Esophagus squamous epithelium (tissue), 5 donors: ENCODE data around the gene CRYBB1. TPM values are rescaled to one million over a fixed set of nuclear protein-coding genes. Genes with fewer than 3 reads are reported as not detected.

Source experiments
- DNase-seq: peaks from one replicate; lab custom pipeline; 2025; lab: John Stamatoyannopoulos, UW
- H3K27ac ChIP-seq, 4 donors: fragments of 200-600 bp; sonication (generic); one replicate each; pipeline ENCODE4 v1.5.1; 2016 to 2019; ENCODE audit warnings: mild to moderate bottlenecking in 1 of 4
- H3K27me3 ChIP-seq, 4 donors: fragments of 200-600 bp; sonication (generic); 1 replicate in 3 of 4; 2 replicates in 1 of 4; pipeline versions ENCODE4 v1.5.1 to v1.6.0; 2017 to 2021; ENCODE audit warnings: antibody characterized with exemption in 1 of 4
- H3K36me3 ChIP-seq, 3 donors: fragments of 200-600 bp; sonication (generic); one replicate each; pipeline ENCODE4 v1.5.1; 2016 to 2019
- H3K4me1 ChIP-seq, 3 donors: fragments of 200-600 bp; sonication (generic); one replicate each; pipeline ENCODE4 v1.5.1; 2017 to 2019
- H3K4me3 ChIP-seq, 4 donors: fragments of 200-600 bp; sonication (generic); 1 replicate in 3 of 4; 2 replicates in 1 of 4; pipeline ENCODE4 v1.5.1; 2016 to 2019; ENCODE audit warnings: mild to moderate bottlenecking in 2 of 4, moderate library complexity in 1 of 4
- H3K9me3 ChIP-seq, 3 donors: fragments of 200-600 bp; sonication (generic); one replicate each; pipeline ENCODE4 v1.5.1; 2016 to 2019
- POLR2A ChIP-seq, 4 donors: fragments of 450-650 bp; IDR thresholded peaks; one replicate each; pipeline ENCODE4 v1.6.1; 2017; ENCODE audit warnings: antibody characterized with exemption in 4 of 4, mild to moderate bottlenecking in 4 of 4, moderate library complexity in 3 of 4
- WGBS, 2 donors: methylation state at CpG; one replicate each; pipeline ENCODE4 v1.1.5; 2018; 5-methylcytosine and 5-hydroxymethylcytosine counted together
- intact Hi-C: fragments of 100-400 bp; cut with DNase I; formaldehyde crosslinking; loops from one replicate; pipeline ENCODE4 v1.15.0; 2022
- total RNA-seq, 4 donors: library from RNA; depleted of rRNA; stranded (reverse); fragments of >200 nt; gene quantifications; one replicate each; pipeline ENCODE4 v1.1.0, GENCODE V29; 2016
- TF ChIP-seq, protein P1 (sequence below), 6 experiments: fragments of 450-650 bp in 4 of 6; fragments of 200-600 bp in 2 of 6; sonication (generic) in 2 of 6; IDR thresholded peaks; one replicate each; pipeline ENCODE4 v1.5.1; 2016 to 2019; ENCODE audit warnings: antibody characterized with exemption in 6 of 6, mild to moderate bottlenecking in 4 of 6, moderate library complexity in 4 of 6
- donor health status: DM: yes; HTN: yes; CAD: no.

CRYBB1 gene
- total RNA-seq, 4 donors from 2014 or later, result 0.95 TPM; not detected in 3

DNA sequence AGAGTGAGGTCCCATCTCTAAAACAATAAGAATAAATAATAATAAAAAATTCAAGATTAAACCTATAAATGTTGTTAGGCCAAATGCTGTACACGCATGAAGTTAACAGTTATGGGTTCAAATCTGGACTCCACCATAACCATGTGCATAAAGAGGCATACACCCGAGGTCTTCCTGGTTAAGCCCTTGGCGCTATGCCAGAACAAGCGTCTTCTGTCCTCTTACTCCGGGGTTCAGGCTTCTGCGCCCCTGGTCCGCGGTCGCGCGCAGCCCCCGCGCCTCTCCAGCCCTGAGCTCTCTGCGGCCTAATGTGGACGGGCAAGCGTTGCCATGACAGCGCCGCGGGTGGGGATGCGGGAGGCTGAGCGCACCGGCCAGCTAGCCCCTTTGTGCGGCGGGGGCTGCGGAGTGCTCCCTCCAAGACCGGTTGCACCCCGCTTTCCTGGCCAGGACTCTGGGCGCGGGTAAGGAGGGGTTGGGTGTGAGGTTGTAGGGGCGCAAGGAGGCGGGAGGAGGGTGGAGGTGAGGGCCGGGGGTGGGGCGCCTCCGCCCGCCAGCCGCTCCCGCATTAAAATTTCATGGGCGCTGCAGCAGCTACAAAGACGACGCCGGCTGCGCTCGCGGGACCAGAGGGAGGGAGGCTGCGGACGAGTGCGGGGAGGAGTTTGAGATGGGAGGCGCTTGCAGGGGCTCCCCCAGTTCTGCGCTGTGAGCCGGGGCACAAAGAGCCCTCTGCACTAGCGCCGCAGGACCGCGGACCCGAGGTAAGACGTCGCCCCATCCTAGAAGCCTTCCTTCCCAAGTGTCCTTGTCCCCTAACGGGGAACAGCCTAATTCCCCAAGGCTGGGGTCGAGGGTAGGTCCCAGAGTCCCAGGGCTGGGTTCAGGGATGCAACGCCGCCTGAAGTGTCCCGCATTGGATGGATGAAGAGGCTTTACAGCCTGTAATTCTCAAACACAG, 39.3 kb upstream of the CRYBB1 start, which contains the start of gene MIAT:
TSS of gene MIAT (plus strand) at position 698 of the 961 bp plus-strand sequence.
- Histone ChIP-seq H3K27ac (no peak within 1 kb of the TSS), H3K9me3 (no peaks in the 10 kb centered on the region), H3K4me1 (peaks cover 22 to 29% (median 22%) of the 10 kb centered on the region in 3 donors), H3K4me3 (peak within 1 kb of the TSS; percentile 7 to 61 (median 35)), H3K27me3 (peaks cover 8 to 88% (median 12%) of the 10 kb centered on the region in 4 donors), H3K36me3 (no peaks in the 10 kb centered on the region)
- no peak for DNase-seq
- 2 to 9% methylated on average over 9 to 25 of the region's 62 CpGs for WGBS, 2 donors
- intact Hi-C loops, result no loop called here
- TF ChIP-seq, protein P1, sequence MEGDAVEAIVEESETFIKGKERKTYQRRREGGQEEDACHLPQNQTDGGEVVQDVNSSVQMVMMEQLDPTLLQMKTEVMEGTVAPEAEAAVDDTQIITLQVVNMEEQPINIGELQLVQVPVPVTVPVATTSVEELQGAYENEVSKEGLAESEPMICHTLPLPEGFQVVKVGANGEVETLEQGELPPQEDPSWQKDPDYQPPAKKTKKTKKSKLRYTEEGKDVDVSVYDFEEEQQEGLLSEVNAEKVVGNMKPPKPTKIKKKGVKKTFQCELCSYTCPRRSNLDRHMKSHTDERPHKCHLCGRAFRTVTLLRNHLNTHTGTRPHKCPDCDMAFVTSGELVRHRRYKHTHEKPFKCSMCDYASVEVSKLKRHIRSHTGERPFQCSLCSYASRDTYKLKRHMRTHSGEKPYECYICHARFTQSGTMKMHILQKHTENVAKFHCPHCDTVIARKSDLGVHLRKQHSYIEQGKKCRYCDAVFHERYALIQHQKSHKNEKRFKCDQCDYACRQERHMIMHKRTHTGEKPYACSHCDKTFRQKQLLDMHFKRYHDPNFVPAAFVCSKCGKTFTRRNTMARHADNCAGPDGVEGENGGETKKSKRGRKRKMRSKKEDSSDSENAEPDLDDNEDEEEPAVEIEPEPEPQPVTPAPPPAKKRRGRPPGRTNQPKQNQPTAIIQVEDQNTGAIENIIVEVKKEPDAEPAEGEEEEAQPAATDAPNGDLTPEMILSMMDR (IDR thresholded peaks at IDR 0.05), result no peak
- TF ChIP-seq POLR2A (IDR thresholded peaks at IDR 0.05), result peak in 1 of 4 donors; percentile 45

DNA sequence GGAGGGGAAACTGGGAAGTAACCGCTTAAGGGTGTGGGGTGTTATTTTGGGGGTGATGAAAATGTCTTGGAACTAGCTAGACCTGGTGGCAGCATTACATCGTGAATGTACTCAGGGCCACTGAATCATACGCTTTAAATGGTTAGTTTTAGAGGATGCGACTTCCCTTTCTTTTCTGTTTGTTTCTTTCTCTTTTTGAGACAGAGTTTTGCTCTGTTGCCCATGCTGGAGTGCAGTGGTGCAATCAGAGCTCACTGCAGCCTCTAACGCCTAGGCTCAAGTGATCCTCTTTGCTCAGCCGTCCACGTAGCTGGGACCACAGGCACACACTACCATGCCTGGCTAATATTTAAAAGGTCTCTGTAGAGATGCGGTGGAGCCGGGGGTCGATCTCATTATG, 34.0 kb upstream of the CRYBB1 start:
- Histone ChIP-seq H3K27ac (no peak overlapping the region), H3K9me3 (no peaks in the 10 kb centered on the region), H3K36me3 (no peaks in the 10 kb centered on the region), H3K4me3 (no peak overlapping the region), H3K4me1 (peaks cover 0 to 3% (median 2%) of the 10 kb centered on the region in 3 donors), H3K27me3 (peaks cover 0 to 100% (median 0%) of the 10 kb centered on the region in 4 donors)
- WGBS, 2 donors, result 62 to 84% methylated on average over 7 to 10 of the region's 10 CpGs
- intact Hi-C loops, result no loop called here
- TF ChIP-seq, protein P1 (IDR thresholded peaks at IDR 0.05), result no peak
- no peak for TF ChIP-seq POLR2A (IDR thresholded peaks at IDR 0.05)
- DNase-seq, result no peak

DNA sequence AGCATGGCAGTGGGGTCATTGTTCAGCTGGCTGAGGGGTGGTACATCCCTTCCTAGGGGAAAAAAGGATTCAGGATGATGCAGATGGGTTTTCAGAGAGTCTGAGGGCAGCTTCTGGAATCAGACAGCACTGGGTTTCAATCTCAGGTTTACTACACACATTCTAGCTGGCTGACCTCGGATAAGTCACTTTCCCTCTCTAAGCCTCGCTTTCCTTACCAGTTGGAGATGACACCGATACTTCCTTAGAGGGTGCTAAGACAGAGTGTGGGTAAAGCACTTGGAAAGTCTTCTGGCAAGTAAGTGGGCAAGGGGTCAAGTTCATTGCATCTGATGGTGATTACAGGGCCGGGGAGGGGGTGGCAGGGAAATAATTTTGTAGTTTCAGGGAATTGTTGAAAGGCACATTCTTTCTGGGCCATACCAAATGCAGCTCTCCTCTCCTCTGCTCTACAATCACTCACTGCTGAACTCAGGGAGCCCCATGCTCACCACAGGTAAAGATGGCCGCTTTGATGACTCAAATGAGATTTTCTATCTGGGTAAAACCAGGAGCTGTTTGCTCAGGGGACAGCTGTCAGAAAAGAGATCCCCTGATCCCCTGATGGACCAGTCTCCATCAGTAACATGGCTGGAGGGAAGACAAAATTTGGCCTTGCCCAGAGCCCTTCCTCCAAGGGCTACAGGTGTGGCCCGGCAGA, 33.0 kb upstream of the CRYBB1 start:
- Histone ChIP-seq H3K4me1 (peaks cover 0 to 2% (median under 1%) of the 10 kb centered on the region in 3 donors), H3K4me3 (no peak overlapping the region), H3K36me3 (no peaks in the 10 kb centered on the region), H3K9me3 (no peaks in the 10 kb centered on the region), H3K27ac (no peak overlapping the region), H3K27me3 (peaks cover 0 to 100% (median 0%) of the 10 kb centered on the region in 4 donors)
- TF ChIP-seq POLR2A (IDR thresholded peaks at IDR 0.05), result no peak
- TF ChIP-seq, protein P1 (IDR thresholded peaks at IDR 0.05), result no peak
- no peak for DNase-seq
- 61 to 66% methylated on average over 5 to 6 of the region's 6 CpGs for WGBS, 2 donors
- intact Hi-C loops, result no loop called here

DNA sequence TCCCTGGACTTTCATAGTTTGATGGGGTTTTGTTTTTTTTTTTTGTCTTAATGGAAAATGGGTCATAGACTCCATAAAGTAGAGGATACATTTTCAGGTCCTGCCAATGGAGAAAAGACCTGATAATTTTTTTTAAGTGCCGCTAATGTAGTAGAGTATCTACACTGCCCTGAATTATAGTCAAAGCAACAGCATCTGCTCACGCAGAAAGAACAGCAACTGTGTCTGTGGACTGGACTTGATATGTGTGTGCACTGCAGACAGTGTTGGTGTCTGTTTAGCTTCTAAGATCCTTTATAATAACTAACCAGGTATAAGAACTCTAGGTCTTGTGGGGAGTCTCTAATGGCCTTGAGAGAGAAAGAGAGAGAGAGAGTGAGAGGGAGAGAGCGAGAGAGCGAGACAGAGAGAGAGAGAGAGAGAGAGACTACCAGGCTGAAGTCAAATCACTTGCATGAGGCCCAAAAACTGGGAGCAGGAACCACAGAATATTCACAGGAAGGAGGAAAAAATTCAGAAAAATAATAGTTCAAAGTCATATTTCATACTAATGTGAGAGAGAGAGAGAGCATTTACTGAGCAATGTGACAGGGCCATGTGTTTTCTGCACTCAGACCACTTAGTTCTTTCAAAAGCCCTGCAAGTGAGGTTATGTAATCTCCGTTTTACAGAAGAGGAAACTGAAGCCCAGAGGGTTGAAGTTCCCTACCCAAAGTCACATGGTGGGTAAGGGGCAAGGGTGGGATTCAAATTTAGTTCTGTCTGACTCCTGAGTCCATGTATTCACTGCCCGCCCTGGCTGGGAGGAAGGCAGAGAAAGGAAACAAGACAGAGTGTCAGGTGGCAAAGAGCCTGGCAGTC, 30.9 kb upstream of the CRYBB1 start:
- TF ChIP-seq, protein P1 (IDR thresholded peaks at IDR 0.05), result no peak
- no peak for TF ChIP-seq POLR2A (IDR thresholded peaks at IDR 0.05)
- Histone ChIP-seq H3K9me3 (no peaks in the 10 kb centered on the region), H3K36me3 (no peaks in the 10 kb centered on the region), H3K4me1 (peaks cover 11 to 17% (median 11%) of the 10 kb centered on the region in 3 donors), H3K4me3 (no peak overlapping the region), H3K27ac (no peak overlapping the region), H3K27me3 (peaks cover 0 to 94% (median 0%) of the 10 kb centered on the region in 4 donors)
- no peak for DNase-seq
- intact Hi-C loops, result no loop called here
- WGBS, 2 donors, result 75 to 87% methylated on average over 6 of the region's 6 CpGs
